HL-60 (cell line): Measurements from ENCODE around the gene SEMA3D.

Experiments
- DNase-seq, 2 experiments: peaks; one replicate each; pipeline ENCODE4 v3.0.0-alpha.2; 2010 to 2020; ENCODE audit warnings: low read depth in 1 of 2, low spot score in 1 of 2
- H3K27ac ChIP-seq: fragments of 250-450 bp; sonication (Bioruptor Pico); replicated peaks from 2 replicates; pipeline ENCODE4 v1.5.1; 2020; ENCODE audit warnings: mild to moderate bottlenecking, moderate library complexity
- H3K27me3 ChIP-seq: fragments of 250-450 bp; sonication (Bioruptor Pico); 2 replicates; pipeline ENCODE4 v1.5.1; 2021; ENCODE audit warnings: mild to moderate bottlenecking, moderate library complexity; ENCODE audit not compliant: insufficient read depth, poor library complexity, severe bottlenecking
- H3K4me3 ChIP-seq: replicated peaks from 2 replicates; pipeline ENCODE4 v1.5.1; 2011; ENCODE audit warnings: mild to moderate bottlenecking, control low read depth, low read length; ENCODE audit not compliant: insufficient read depth
- GABPA ChIP-seq: IDR thresholded peaks from 2 replicates; pipeline ENCODE4 v1.6.1; 2012; ENCODE audit warnings: low read depth
- POLR2AphosphoS5 ChIP-seq: IDR thresholded peaks from 2 replicates; pipeline ENCODE4 v1.6.1; 2012; ENCODE audit warnings: low read depth
- REST ChIP-seq: IDR thresholded peaks from 2 replicates; pipeline ENCODE4 v1.6.1; 2012; ENCODE audit warnings: low read depth; ENCODE audit not compliant: insufficient replicate concordance
- SPI1 ChIP-seq: IDR thresholded peaks from 2 replicates; pipeline ENCODE4 v1.6.1; 2012; ENCODE audit warnings: low read depth, mild to moderate bottlenecking, borderline replicate concordance
- TF ChIP-seq, protein P1 (sequence below): IDR thresholded peaks from one replicate; pipeline ENCODE4 v1.5.1; 2011; ENCODE audit warnings: low read length, control low read depth, inconsistent platforms; ENCODE audit not compliant: insufficient read depth

The SEMA3D gene

GRCh38 chr7:85065306-85065705, 121.5 kb downstream of the SEMA3D start:
- Histone ChIP-seq H3K27ac (no peak overlapping the region), H3K27me3 (no peaks in the 10 kb centered on the region), H3K4me3 (no peak overlapping the region)
- no peak for DNase-seq
- TF ChIP-seq, protein P1, sequence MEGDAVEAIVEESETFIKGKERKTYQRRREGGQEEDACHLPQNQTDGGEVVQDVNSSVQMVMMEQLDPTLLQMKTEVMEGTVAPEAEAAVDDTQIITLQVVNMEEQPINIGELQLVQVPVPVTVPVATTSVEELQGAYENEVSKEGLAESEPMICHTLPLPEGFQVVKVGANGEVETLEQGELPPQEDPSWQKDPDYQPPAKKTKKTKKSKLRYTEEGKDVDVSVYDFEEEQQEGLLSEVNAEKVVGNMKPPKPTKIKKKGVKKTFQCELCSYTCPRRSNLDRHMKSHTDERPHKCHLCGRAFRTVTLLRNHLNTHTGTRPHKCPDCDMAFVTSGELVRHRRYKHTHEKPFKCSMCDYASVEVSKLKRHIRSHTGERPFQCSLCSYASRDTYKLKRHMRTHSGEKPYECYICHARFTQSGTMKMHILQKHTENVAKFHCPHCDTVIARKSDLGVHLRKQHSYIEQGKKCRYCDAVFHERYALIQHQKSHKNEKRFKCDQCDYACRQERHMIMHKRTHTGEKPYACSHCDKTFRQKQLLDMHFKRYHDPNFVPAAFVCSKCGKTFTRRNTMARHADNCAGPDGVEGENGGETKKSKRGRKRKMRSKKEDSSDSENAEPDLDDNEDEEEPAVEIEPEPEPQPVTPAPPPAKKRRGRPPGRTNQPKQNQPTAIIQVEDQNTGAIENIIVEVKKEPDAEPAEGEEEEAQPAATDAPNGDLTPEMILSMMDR, result no peak
- no peak for TF ChIP-seq REST
- no peak for TF ChIP-seq GABPA

DNA sequence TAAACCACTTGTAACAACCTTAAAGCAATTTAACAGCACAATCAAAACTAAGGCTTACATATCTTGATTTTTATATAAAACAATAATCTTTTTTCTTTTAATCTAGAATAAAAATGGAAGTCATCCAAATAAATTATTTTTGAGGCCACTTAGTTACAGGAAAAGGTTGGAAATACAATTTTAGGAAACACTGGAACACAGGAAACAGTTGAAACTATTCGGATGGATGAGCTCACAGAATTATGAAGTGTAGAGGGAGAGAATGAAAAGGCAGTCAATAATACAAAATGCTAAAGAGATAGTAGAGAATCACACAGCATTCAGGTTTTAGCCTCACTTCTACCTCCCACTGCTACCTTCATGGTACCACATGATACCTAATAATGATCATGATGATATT, 124.2 kb downstream of the SEMA3D start:
- no peak for DNase-seq
- H3K27me3 ChIP-seq, result no peaks in the 10 kb centered on the region
- H3K27ac ChIP-seq, result no peak overlapping the region
- no peak overlapping the region for H3K4me3 ChIP-seq
- TF ChIP-seq SPI1 (no peak), REST (no peak), GABPA (no peak), POLR2AphosphoS5 (no peak)
- TF ChIP-seq, protein P1, result no peak

GRCh38 chr7:85061456-85061855, 125.4 kb downstream of the SEMA3D start:
- TF ChIP-seq, protein P1, result no peak
- TF ChIP-seq REST (no peak), GABPA (no peak), SPI1 (no peak), POLR2AphosphoS5 (no peak)
- no peak for DNase-seq
- H3K4me3 ChIP-seq, result no peak overlapping the region
- H3K27ac ChIP-seq, result no peak overlapping the region
- H3K27me3 ChIP-seq, result no peaks in the 10 kb centered on the region
